CD4-positive, alpha-beta T cell treated with Interleukin-1 beta for 1 hour (primary cell): ENCODE measurements around the gene IGF1R.

Source experiments
- DNase-seq, 2 donors: peaks; one replicate each; pipeline ENCODE4 v3.0.0-alpha.2; 2020 to 2022

IGF1R gene

DNA sequence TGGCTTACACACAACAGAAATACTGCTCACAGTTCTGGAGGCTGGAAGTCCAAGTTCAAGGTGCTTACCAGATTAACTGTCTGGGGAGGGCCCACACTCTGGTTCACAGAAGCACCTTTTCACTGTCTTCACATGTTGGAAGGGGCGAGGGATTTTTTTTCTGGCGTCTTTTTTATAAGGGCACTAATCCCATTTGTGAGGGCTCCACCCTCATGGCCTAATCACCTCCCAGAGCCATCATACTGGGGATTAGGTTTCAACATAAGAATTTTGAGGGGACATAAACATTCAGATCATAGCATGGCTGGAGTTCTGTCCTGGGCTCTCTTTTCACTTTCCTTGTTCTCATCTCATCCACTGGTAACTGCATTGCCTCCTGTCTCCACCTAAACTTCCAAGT is 63.5 kb downstream of the IGF1R start:
- DNase-seq: no peak

GRCh38 chr15:98712845-98713584 is 64.7 kb downstream of the IGF1R start:
- DNase-seq: no peak

DNA sequence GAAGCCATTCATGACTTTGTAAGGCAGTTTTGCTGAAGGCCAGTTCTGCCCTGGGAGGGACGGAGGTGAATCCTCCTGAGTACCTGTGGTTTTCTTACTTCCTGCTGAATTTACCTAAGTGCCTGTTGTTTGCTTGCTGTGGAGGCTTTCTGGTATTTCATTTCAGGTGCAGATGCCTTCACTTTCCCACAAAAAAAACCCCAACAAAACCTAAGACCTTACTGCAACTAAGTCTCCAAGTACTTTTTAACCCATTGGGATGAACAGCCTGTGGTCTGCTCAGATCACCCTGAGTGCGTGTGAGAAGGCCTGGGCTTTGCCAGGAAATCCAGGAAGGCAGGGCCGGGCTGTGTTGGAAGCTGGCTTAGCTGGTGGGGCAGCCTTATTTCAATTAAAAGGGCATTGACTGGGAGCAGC is 65.3 kb downstream of the IGF1R start:
- no peak for DNase-seq

DNA sequence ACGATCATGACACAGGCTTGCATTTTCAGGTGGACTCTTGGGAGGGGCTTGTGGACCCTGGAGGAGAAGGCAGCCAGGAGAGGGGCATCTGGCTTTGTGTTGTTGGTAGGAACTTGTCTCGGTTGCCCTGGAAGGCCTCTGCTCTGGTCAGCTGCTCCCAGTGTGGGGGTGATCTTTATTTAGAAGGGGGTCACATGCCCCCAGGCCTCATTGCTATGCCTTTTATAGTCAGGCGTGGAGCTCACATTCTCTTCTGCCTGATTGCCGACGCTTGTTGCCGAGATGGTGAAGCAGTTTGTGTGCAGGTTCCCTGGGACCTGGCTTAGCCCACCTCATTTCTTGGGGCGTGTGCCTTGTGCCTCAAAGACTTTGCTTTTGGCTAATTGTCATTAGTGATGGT is 66.6 kb downstream of the IGF1R start:
- DNase-seq: no peak

GRCh38 chr15:98715401-98715800 is 67.1 kb downstream of the IGF1R start:
- no peak for DNase-seq

- no peak for DNase-seq
Measured at GRCh38 chr15:98715890-98716443, 67.6 kb downstream of the IGF1R start.

- no peak for DNase-seq
Measured at GRCh38 chr15:98717371-98717770, 69.0 kb downstream of the IGF1R start.

DNA sequence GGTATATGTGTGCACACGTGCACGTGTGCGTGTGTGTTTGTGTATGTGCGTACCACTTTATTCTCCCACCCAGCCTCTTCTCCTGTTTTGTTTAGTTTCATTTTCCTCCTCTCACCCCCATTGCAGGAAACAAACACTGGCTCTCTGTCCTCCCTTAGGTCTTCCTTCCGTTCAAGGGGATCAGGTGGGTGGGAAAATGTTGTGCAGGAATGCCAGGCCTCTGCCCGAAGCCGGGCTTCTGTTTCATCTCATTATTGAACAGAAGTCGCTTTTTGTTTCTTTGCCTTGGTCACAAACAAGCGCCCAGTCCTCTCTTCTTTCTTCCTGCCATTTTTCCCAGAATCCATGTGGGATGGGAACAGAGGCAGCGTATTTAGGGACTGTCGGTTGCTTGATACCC is 69.6 kb downstream of the IGF1R start:
- DNase-seq: no peak

- no peak for DNase-seq
Measured at GRCh38 chr15:98718426-98719136, 70.2 kb downstream of the IGF1R start.

DNA sequence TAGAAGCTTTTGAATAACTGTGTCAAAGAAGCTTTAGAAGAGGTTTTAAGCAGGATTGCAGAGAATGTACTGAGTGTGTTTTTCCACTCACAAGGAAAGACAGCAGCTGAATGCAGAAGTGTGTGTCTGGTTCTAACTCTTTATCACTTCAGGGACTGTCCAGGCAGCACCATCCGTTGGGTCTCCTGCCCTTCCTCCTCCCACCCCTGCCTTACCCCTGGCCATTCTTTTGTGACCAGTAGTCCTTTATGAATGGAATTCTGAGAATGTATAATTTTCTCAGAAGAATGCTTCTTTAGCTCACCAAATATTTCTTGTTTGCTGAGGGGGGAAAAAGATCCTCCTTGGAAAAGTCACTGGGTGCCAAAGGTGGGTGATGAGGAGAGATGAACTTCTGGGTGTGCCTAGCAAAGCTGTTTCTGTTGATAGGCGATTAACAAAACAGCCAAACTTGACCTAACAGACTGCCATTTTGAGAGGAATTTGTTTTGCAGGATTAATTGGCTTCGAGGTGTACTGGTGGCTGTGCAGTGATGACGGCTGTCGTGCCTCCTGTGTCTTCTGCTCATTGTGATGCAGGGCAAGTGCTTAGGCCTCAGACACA is 70.9 kb downstream of the IGF1R start:
- DNase-seq: no peak

GRCh38 chr15:98720031-98720430 is 71.7 kb downstream of the IGF1R start:
- no peak for DNase-seq

DNA sequence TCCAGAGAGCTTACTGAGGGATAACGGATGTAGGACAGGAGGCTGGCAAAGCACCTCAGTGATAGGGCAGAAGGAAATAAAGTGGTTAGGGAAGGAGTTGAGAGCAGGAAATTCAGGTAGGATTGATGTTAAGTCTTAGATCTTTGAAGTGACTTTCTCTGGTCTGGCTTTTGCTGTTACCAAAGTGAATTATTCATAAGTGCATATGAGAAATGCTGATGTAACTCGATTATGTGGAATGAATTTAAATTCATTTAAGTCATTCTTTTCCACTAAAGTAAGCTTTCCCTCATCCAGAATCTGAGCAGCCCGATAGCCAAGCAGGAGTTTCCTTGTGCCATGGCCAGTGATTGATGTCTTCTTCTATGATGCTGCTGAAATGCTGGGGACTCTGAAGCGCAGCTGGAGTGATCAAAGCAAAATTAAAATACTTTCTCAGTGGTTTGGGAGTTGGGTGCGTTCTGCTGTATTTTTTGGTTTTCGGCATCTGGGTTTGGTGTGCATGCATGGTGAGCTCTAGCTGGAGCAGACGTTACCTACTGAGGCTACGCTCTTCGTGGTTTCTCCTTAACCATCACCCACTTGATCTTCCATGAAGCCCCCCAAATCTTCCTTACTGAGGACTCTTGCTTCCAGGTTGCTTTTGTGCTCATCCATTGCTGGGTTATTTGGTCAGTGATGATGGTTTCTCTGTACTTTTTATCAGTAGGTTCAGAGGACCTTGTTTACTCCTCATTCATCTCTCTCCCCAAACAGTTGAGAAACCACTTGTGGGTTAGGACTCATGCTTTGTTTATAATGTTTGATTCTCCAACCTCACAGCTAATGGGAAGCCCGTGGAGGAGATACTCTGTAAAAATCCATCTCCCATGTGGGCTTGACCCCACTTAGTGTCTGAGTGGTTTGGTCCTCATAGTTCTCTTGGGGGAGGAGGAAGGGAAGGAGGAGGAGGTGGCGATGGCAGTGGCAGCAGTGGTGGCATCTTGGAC is 72.5 kb downstream of the IGF1R start:
- DNase-seq: no peak

DNA sequence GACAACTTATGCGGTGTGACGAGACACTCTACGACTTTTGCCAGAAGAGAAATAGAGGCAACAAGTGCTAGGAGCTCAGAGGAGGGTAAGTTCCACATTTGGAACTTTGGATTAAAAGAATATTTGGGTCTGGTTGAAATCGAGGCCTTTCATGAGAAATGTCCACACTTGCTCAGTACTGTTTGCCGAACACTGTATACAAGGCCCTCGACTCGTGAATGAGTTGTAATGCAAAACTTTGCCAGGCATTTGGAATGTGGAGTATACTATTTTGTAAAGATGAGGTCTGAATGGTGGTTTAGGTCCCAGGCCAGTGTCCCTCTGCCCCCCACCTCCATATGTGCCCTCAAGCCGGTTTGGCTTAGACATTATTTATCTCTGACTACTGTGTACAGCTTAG is 73.9 kb downstream of the IGF1R start:
- no peak for DNase-seq

GRCh38 chr15:98722645-98723044 is 74.3 kb downstream of the IGF1R start:
- DNase-seq: no peak

GRCh38 chr15:98723195-98723594 is 74.9 kb downstream of the IGF1R start:
- no peak for DNase-seq

DNA sequence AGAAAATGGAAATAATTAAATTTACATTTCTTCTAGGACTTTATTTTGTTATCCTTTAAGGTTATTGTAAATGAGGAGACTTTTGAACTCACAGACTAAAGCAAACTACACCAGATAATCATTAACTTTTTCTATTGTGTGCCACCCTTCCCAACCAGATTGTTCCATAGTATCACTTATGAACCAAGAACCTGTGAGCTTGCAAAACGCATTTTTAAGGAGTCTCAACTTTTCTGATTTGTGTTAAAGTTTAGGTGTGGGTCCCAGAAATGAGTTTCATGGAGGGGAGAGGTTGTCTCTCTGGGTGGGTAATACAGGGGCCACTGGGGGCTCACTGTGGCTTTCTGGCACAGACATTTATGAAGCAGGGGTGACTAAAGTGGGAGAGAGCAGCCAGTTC is 75.7 kb downstream of the IGF1R start:
- DNase-seq: no peak

GRCh38 chr15:98724494-98724893 is 76.2 kb downstream of the IGF1R start:
- no peak for DNase-seq

DNA sequence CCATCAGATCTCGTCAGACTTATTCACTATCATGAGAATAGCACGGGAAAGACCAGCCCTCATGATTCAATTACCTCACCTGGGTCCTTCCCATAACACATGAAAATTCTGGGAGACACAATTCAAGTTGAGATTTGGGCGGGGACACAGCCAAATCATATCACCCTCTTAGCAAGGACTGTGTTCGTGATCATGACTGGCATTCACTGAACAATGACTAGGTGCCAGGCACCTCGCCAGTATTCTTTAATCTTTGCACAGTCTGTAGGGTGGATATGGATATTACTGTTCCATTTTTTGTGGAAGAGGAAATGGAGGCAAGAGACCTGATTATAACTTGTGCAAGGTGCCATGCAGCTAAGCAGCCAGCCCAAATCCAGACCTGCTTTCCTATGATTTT is 77.5 kb downstream of the IGF1R start:
- DNase-seq: no peak

GRCh38 chr15:98727115-98728040 is 79.0 kb downstream of the IGF1R start:
- DNase-seq: no peak

- DNase-seq: no peak
Measured at GRCh38 chr15:98728082-98728810, 79.9 kb downstream of the IGF1R start.

- no peak for DNase-seq
Measured at GRCh38 chr15:98728811-98729160, 80.4 kb downstream of the IGF1R start.
